NCI-H345 treated with DMSO at 0.1 percent for 48 hours (cell line): Measurements from ENCODE around the gene LECT2.
A peak's percentile ranks its signal among the peaks of the same experiment; 100 is the strongest.

Experiments used
- DNase-seq: peaks from one replicate; lab custom pipeline; 2025; ENCODE audit not compliant: unreplicated experiment; lab: John Stamatoyannopoulos, UW

LECT2 gene

GRCh38 chr5:135937245-135937911, 17.4 kb downstream of the LECT2 start:
- no peak for DNase-seq

GRCh38 chr5:135934939-135935338, 19.8 kb downstream of the LECT2 start:
- no peak for DNase-seq

- DNase-seq = no peak
These were observed 23.9 kb downstream of the LECT2 start for GRCh38 chr5:135930949-135931295.

- peak; percentile 28 for DNase-seq
These were observed 24.5 kb downstream of the LECT2 start for GRCh38 chr5:135930029-135930948.

GRCh38 chr5:135921388-135921787, 33.4 kb downstream of the LECT2 start:
- no peak for DNase-seq

- DNase-seq = no peak
These were observed 34.6 kb downstream of the LECT2 start for GRCh38 chr5:135920199-135920598.

- no peak for DNase-seq
These were observed 38.0 kb downstream of the LECT2 start for GRCh38 chr5:135916638-135917263.

GRCh38 chr5:135915466-135916001, 39.2 kb downstream of the LECT2 start:
- DNase-seq = no peak

GRCh38 chr5:135913713-135914626, 40.8 kb downstream of the LECT2 start:
- DNase-seq = no peak

- DNase-seq = no peak
These were observed 49.6 kb downstream of the LECT2 start for GRCh38 chr5:135905144-135905543.

- no peak for DNase-seq
These were observed 53.1 kb downstream of the LECT2 start for GRCh38 chr5:135901633-135902032.

GRCh38 chr5:135900276-135900675, 54.5 kb downstream of the LECT2 start:
- no peak for DNase-seq

- no peak for DNase-seq
These were observed 56.1 kb downstream of the LECT2 start for GRCh38 chr5:135898651-135899050.
